IPS DF 6.9 (cell line): Measurements from ENCODE around the gene BDNF.
"Not testable (repeated sequence)": the region's sequence is repeated elsewhere in the genome, so short reads cannot be mapped to it uniquely, and the experiment has no call there.

Source experiments
- DNase-seq: peaks from one replicate; pipeline ENCODE4 v3.0.0-alpha.2; 2013; ENCODE audit warnings: low read depth, low spot score
- H3K27ac ChIP-seq: one replicate; pipeline ENCODE4 v1.5.1; 2013; ENCODE audit warnings: low read length, control low read depth
- H3K27me3 ChIP-seq: 2 replicates; pipeline ENCODE4 v1.6.1; 2013; ENCODE audit warnings: mild to moderate bottlenecking, low read length; ENCODE audit not compliant: control insufficient read depth, insufficient read depth
- H3K36me3 ChIP-seq: 2 replicates; pipeline ENCODE4 v1.6.1; 2013; ENCODE audit warnings: low read length; ENCODE audit not compliant: control insufficient read depth, insufficient read depth
- H3K4me1 ChIP-seq: 2 replicates; pipeline ENCODE4 v1.6.1; 2013; ENCODE audit warnings: low read length; ENCODE audit not compliant: control insufficient read depth, insufficient read depth
- H3K4me3 ChIP-seq: 2 replicates; pipeline ENCODE4 v1.5.1; 2013; ENCODE audit warnings: mild to moderate bottlenecking, low read length
- H3K9me3 ChIP-seq: 2 replicates; pipeline ENCODE4 v1.6.1; 2013; ENCODE audit warnings: low read length, inconsistent platforms; ENCODE audit not compliant: control insufficient read depth, insufficient read depth
- WGBS: extraction: QIAGEN DNeasy Blood & Tissue Kit; methylation state at CpG from one replicate; pipeline ENCODE4 v1.1.7; 2013; ENCODE audit warnings: mixed read lengths, missing lambda C conversion rate; ENCODE audit not compliant: insufficient read length, insufficient coverage; 5-methylcytosine and 5-hydroxymethylcytosine counted together

BDNF gene

GRCh38 chr11:27673979-27674663 is 26.1 kb downstream of the BDNF start:
- Histone ChIP-seq H3K27me3 (no peaks in the 10 kb centered on the region), H3K36me3 (no peaks in the 10 kb centered on the region), H3K4me1 (no peaks in the 10 kb centered on the region; the same call in 1 of the 2 replicates), H3K9me3 (no peaks in the 10 kb centered on the region), H3K27ac (no peak overlapping the region), H3K4me3 (no peak overlapping the region)
- DNase-seq, result no peak
- no CpG with 5 or more reads among the region's 6 CpGs for WGBS

- H3K36me3 ChIP-seq, result no peaks in the 10 kb centered on the region
- H3K27ac ChIP-seq, result no peak overlapping the region
- H3K9me3 ChIP-seq, result no peaks in the 10 kb centered on the region
- no peaks in the 10 kb centered on the region; the same call in 1 of the 2 replicates for H3K4me1 ChIP-seq
- DNase-seq, result no peak
- H3K4me3 ChIP-seq, result no peak overlapping the region
- H3K27me3 ChIP-seq, result no peaks in the 10 kb centered on the region
- no CpG with 5 or more reads among the region's 2 CpGs for WGBS
Observed at GRCh38 chr11:27672836-27673464, 27.3 kb downstream of the BDNF start.

- not testable (repeated sequence) for H3K27me3 ChIP-seq, H3K9me3 ChIP-seq, H3K4me1 ChIP-seq, H3K27ac ChIP-seq, DNase-seq, H3K4me3 ChIP-seq, H3K36me3 ChIP-seq
- WGBS, result no CpG with 5 or more reads among the region's 11 CpGs
Observed at GRCh38 chr11:27665508-27666101, 34.6 kb downstream of the BDNF start.

GRCh38 chr11:27663326-27663725 is 36.9 kb downstream of the BDNF start:
- no peaks in the 10 kb centered on the region for H3K27me3 ChIP-seq
- WGBS, result no CpG with 5 or more reads among the region's 2 CpGs
- no peaks in the 10 kb centered on the region for H3K9me3 ChIP-seq
- H3K4me1 ChIP-seq, result peaks cover 3% of the 10 kb centered on the region; the same call in 1 of the 2 replicates
- H3K4me3 ChIP-seq, result no peak overlapping the region
- no peak for DNase-seq
- H3K36me3 ChIP-seq, result no peaks in the 10 kb centered on the region
- no peak overlapping the region for H3K27ac ChIP-seq

GRCh38 chr11:27660171-27660570 is 40.1 kb downstream of the BDNF start:
- no peaks in the 10 kb centered on the region for H3K4me1 ChIP-seq
- no peak for DNase-seq
- no peaks in the 10 kb centered on the region for H3K27me3 ChIP-seq
- 100% methylated on average over 1 of the region's 3 CpGs for WGBS
- H3K27ac ChIP-seq, result no peak overlapping the region
- no peak overlapping the region for H3K4me3 ChIP-seq
- no peaks in the 10 kb centered on the region for H3K9me3 ChIP-seq
- no peaks in the 10 kb centered on the region for H3K36me3 ChIP-seq

- H3K4me3 ChIP-seq, result no peak overlapping the region
- H3K36me3 ChIP-seq, result no peaks in the 10 kb centered on the region
- H3K27ac ChIP-seq, result no peak overlapping the region
- no CpG with 5 or more reads among the region's 2 CpGs for WGBS
- DNase-seq, result no peak
- H3K27me3 ChIP-seq, result no peaks in the 10 kb centered on the region
- no peaks in the 10 kb centered on the region for H3K4me1 ChIP-seq
- H3K9me3 ChIP-seq, result no peaks in the 10 kb centered on the region
Observed at GRCh38 chr11:27658535-27659236, 41.6 kb downstream of the BDNF start.

GRCh38 chr11:27656806-27657483 is 43.3 kb downstream of the BDNF start:
- H3K27me3 ChIP-seq, result no peaks in the 10 kb centered on the region
- H3K9me3 ChIP-seq, result no peaks in the 10 kb centered on the region
- 100% methylated on average over 1 of the region's 12 CpGs for WGBS
- no peak overlapping the region for H3K4me3 ChIP-seq
- H3K4me1 ChIP-seq, result no peaks in the 10 kb centered on the region
- no peak overlapping the region for H3K27ac ChIP-seq
- DNase-seq, result no peak
- H3K36me3 ChIP-seq, result no peaks in the 10 kb centered on the region

GRCh38 chr11:27656320-27656719 is 43.9 kb downstream of the BDNF start:
- Histone ChIP-seq H3K36me3 (no peaks in the 10 kb centered on the region), H3K9me3 (no peaks in the 10 kb centered on the region), H3K27me3 (no peaks in the 10 kb centered on the region), H3K4me3 (no peak overlapping the region), H3K4me1 (no peaks in the 10 kb centered on the region), H3K27ac (no peak overlapping the region)
- DNase-seq, result no peak
- WGBS, result no CpG with 5 or more reads among the region's 6 CpGs

- Histone ChIP-seq H3K4me3 (no peak overlapping the region), H3K4me1 (no peaks in the 10 kb centered on the region), H3K27me3 (no peaks in the 10 kb centered on the region), H3K36me3 (no peaks in the 10 kb centered on the region), H3K27ac (no peak overlapping the region), H3K9me3 (no peaks in the 10 kb centered on the region)
- WGBS, result no CpG with 5 or more reads among the region's 8 CpGs
- no peak for DNase-seq
Observed at GRCh38 chr11:27653990-27654758, 46.1 kb downstream of the BDNF start.
